Measurements from ENCODE around the gene NAPB.

NAPB gene

DNA sequence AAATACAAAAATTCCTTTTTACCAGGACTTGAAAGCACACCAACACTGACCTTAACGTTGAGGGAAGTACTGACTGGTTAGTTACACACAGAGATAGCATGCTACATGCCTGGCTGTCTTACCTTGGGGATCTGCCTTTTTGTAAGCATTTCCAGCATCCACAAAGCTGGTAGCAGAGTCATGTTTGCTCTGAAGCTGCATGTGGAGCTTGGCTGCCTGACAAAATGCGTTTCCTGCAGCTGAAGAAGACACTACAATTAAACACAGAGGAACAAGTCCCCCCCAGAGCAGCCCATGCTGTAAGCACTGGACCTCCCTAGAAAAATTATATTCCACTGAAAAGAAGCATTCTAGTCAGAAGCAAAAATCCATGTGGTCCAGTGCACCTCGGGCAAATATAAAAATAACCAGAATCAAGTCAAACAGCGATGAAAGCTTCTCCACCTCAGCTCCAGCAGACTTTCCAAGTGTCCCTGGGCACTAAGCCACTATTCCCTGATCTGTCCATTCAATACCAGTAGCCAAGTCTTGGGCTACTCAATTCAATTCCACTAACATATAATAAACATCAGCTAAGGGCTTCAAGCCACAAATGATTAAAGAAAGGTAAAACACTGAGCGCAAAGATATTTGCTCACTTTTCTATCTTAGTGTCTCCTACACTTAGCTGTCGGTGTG is 24.2 kb downstream of the NAPB start:
- peak; percentile 21 for DNase-seq (ENCODE audit: low read depth)
- H3K4me3 ChIP-seq (replicated peaks; ENCODE audit: low read depth, low read length): no peak overlapping the region
- TF ChIP-seq, protein P1, sequence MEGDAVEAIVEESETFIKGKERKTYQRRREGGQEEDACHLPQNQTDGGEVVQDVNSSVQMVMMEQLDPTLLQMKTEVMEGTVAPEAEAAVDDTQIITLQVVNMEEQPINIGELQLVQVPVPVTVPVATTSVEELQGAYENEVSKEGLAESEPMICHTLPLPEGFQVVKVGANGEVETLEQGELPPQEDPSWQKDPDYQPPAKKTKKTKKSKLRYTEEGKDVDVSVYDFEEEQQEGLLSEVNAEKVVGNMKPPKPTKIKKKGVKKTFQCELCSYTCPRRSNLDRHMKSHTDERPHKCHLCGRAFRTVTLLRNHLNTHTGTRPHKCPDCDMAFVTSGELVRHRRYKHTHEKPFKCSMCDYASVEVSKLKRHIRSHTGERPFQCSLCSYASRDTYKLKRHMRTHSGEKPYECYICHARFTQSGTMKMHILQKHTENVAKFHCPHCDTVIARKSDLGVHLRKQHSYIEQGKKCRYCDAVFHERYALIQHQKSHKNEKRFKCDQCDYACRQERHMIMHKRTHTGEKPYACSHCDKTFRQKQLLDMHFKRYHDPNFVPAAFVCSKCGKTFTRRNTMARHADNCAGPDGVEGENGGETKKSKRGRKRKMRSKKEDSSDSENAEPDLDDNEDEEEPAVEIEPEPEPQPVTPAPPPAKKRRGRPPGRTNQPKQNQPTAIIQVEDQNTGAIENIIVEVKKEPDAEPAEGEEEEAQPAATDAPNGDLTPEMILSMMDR (IDR thresholded peaks at IDR 0.05; ENCODE audit: low read length, missing control alignments): no peak

DNA sequence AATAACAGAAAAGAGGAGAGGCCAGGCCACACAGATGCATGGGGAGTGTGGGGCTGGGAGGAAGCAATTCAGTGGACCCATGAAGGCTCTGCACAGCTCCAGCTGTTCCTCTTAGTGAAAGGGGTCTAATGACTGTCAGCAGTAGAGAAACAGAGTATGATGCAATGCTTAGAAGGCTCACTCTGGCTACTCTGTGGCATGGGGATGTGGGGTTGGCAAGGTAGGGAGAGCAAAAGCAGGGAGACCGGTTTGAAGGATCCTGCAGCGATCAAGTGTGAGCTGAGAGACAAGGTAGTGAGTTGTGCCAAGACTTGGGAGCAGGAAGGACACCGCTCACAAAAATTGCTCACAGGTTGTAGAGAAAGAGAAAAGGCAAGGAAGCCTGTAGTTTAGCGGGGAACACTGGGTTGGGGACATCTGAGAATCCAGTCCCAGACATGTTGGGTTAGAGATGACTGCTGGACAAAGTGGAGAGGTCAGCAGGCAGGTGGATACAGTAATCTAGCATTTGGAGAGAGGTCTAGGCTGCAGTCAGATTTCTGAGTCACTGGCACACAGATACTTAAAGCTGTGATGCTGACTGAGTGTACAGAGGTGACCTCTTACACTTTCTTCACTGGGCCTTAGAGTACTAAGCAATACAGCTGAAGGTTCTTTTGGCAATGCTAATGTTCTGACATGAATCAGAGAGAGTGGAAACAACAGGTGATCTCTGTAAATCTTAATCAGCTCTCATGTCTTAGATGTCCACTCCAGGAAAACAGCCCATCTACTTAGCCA is 27.1 kb downstream of the NAPB start:
- DNase-seq (ENCODE audit: low read depth): no peak
- TF ChIP-seq, protein P1 (IDR thresholded peaks at IDR 0.05; ENCODE audit: low read length, missing control alignments): no peak
- H3K4me3 ChIP-seq (replicated peaks; ENCODE audit: low read depth, low read length): no peak overlapping the region

- TF ChIP-seq, protein P1 (IDR thresholded peaks at IDR 0.05; ENCODE audit: low read length, missing control alignments): no peak
- H3K4me3 ChIP-seq (replicated peaks; ENCODE audit: low read depth, low read length): no peak overlapping the region
- DNase-seq (ENCODE audit: low read depth): no peak
Measured at GRCh38 chr20:23391707-23392310, 29.5 kb downstream of the NAPB start.

DNA sequence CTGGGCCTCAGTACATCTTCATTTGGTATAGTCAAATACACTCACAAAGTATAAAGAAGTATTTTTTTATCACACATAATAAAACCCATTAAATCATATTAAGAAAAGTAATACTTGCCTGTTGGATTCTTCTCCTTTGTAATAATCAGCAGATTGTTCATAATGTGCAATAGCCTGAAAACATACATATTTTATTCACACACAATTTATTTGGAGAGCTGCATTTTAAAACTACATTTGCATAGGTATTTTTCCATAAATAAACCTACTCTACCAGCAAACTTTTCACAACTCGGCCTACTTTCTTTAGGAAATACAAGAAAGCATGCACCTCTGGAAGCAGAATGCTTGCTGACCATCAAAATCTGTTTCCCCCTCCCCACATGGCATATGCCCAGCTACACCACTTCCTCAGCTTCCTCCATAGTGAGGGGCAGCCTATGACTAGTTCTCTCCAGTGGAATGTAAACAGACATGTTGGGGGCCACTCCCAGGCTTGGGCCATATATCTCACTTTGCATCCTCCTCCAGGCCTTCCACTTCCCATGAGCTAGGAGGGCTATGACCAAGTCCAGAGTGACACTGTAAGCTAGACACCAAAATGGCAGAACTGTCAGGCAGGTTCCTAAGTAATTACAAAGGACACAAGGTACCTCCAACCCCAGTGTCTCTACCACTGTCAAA is 31.1 kb downstream of the NAPB start:
- H3K4me3 ChIP-seq (replicated peaks; ENCODE audit: low read depth, low read length): no peak overlapping the region

DNA sequence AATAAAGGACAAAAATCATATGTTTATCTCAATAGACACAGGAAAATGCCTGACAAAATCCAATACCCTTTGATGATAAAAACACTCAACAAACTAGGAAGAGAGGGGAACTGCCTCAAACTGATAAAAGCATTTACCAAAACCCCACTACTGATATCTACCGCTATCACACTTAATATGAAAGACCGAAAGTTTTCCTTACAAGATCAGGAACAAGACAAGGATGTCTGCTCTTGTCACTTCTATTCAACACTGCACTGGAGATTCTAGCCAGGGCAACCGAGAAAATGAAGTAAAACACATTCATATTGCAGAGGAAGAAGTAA is 34.2 kb downstream of the NAPB start:
- no peak overlapping the region for H3K4me3 ChIP-seq (replicated peaks; ENCODE audit: low read depth, low read length)
- no peak for DNase-seq (ENCODE audit: low read depth)
- TF ChIP-seq, protein P1 (IDR thresholded peaks at IDR 0.05; ENCODE audit: low read length, missing control alignments): no peak

More for the DNA sequence above, 31.1 kb downstream of the NAPB start:
- TF ChIP-seq, protein P1 (IDR thresholded peaks at IDR 0.05; ENCODE audit: low read length, missing control alignments): no peak
- DNase-seq (ENCODE audit: low read depth): no peak

DNA sequence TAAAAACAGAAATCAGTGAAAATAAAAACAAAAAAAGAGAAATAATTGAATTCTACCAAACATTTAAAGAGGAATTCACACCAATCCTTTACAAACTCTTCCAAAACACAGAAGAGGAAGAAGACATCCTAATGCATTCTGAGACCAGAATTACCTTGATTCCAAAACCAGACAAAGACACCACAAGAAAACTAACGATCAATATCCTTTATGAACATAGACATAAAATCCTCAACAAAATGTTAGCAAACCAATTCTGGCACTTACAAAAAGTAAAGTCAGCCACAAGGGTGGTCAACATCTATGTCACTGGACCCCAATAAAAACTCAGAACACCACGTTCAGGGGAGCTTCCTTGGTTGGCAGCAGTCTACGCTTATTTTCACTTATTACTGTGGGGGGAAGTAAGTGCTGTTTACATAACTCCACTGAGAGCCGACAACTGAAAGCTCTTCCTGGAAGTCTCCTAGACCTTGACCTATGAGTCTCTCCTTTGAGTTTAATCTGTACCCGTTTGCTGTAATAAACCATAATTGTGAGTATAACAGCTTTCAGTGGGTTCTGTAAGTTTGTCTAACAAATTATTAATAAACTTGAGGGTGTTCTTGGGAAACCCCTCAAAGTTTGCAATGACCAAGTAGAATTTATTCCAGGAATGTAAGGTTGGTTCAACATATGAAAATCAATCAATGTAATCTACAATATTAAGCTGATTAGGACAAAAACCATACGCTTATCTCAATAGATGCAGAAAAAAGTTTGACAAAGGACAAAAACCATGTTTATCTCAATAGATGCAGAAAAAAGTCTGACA is 34.8 kb downstream of the NAPB start:
- TF ChIP-seq, protein P1 (IDR thresholded peaks at IDR 0.05; ENCODE audit: low read length, missing control alignments): no peak
- H3K4me3 ChIP-seq (replicated peaks; ENCODE audit: low read depth, low read length): no peak overlapping the region
- DNase-seq (ENCODE audit: low read depth): no peak
